Esophagus squamous epithelium (tissue), 5 donors: ENCODE data around the gene IWS1. TPM values are rescaled to one million over a fixed set of nuclear protein-coding genes. Genes with fewer than 3 reads are reported as not detected.
"Not testable (repeated sequence)": the region's sequence is repeated elsewhere in the genome, so short reads cannot be mapped to it uniquely, and the experiment has no call there.

Source experiments
- DNase-seq: peaks from one replicate; lab custom pipeline; 2025; lab: John Stamatoyannopoulos, UW
- H3K27ac ChIP-seq, 4 donors: fragments of 200-600 bp; sonication (generic); one replicate each; pipeline ENCODE4 v1.5.1; 2016 to 2019; ENCODE audit warnings: mild to moderate bottlenecking in 1 of 4
- H3K27me3 ChIP-seq, 4 donors: fragments of 200-600 bp; sonication (generic); 1 replicate in 3 of 4; 2 replicates in 1 of 4; pipeline versions ENCODE4 v1.5.1 to v1.6.0; 2017 to 2021; ENCODE audit warnings: antibody characterized with exemption in 1 of 4
- H3K36me3 ChIP-seq, 3 donors: fragments of 200-600 bp; sonication (generic); one replicate each; pipeline ENCODE4 v1.5.1; 2016 to 2019
- H3K4me1 ChIP-seq, 3 donors: fragments of 200-600 bp; sonication (generic); one replicate each; pipeline ENCODE4 v1.5.1; 2017 to 2019
- H3K4me3 ChIP-seq, 4 donors: fragments of 200-600 bp; sonication (generic); 1 replicate in 3 of 4; 2 replicates in 1 of 4; pipeline ENCODE4 v1.5.1; 2016 to 2019; ENCODE audit warnings: mild to moderate bottlenecking in 2 of 4, moderate library complexity in 1 of 4
- H3K9me3 ChIP-seq, 3 donors: fragments of 200-600 bp; sonication (generic); one replicate each; pipeline ENCODE4 v1.5.1; 2016 to 2019
- POLR2A ChIP-seq, 4 donors: fragments of 450-650 bp; IDR thresholded peaks; one replicate each; pipeline ENCODE4 v1.6.1; 2017; ENCODE audit warnings: antibody characterized with exemption in 4 of 4, mild to moderate bottlenecking in 4 of 4, moderate library complexity in 3 of 4
- WGBS, 2 donors: methylation state at CpG; one replicate each; pipeline ENCODE4 v1.1.5; 2018; 5-methylcytosine and 5-hydroxymethylcytosine counted together
- intact Hi-C: fragments of 100-400 bp; cut with DNase I; formaldehyde crosslinking; loops from one replicate; pipeline ENCODE4 v1.15.0; 2022
- total RNA-seq, 4 donors: library from RNA; depleted of rRNA; stranded (reverse); fragments of >200 nt; gene quantifications; one replicate each; pipeline ENCODE4 v1.1.0, GENCODE V29; 2016
- TF ChIP-seq, protein P1 (sequence below), 6 experiments: fragments of 450-650 bp in 4 of 6; fragments of 200-600 bp in 2 of 6; sonication (generic) in 2 of 6; IDR thresholded peaks; one replicate each; pipeline ENCODE4 v1.5.1; 2016 to 2019; ENCODE audit warnings: antibody characterized with exemption in 6 of 6, mild to moderate bottlenecking in 4 of 6, moderate library complexity in 4 of 6
- donor health status: DM: yes; HTN: yes; CAD: no.

The IWS1 gene
- total RNA-seq, 4 donors from 2014 or later: 22.0 to 34.1 (median 28.9) TPM

DNA sequence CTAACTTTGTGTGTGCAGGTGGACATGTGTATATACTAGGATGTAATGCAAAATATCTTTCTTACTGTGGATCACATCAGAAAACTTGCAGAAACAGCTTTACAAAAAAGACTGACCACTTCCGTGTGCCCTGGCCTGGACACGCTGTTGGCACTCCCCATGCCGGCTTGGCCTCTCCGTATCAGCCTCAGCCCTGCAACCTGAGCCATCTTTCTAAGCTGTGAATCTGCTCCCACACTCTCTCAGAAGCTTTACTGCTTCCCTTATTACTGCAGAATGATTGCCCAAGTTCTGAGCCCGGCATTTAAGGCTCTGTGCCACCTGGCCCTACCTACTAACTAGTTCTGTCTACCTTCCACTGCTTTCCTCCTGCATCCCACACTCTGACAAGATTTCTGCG lies 47.0 kb upstream of the IWS1 start:
- H3K27ac ChIP-seq: no peak overlapping the region
- H3K27me3 ChIP-seq: no peaks in the 10 kb centered on the region
- intact Hi-C loops: no loop called here
- no peak overlapping the region for H3K4me3 ChIP-seq
- H3K4me1 ChIP-seq: peaks cover 0 to 24% (median 17%) of the 10 kb centered on the region in 3 donors
- no peaks in the 10 kb centered on the region for H3K9me3 ChIP-seq
- no peaks in the 10 kb centered on the region for H3K36me3 ChIP-seq
- WGBS, 2 donors: 87 to 88% methylated on average over 6 of the region's 6 CpGs
- DNase-seq: no peak
- TF ChIP-seq POLR2A (IDR thresholded peaks at IDR 0.05): no peak
- TF ChIP-seq, protein P1, sequence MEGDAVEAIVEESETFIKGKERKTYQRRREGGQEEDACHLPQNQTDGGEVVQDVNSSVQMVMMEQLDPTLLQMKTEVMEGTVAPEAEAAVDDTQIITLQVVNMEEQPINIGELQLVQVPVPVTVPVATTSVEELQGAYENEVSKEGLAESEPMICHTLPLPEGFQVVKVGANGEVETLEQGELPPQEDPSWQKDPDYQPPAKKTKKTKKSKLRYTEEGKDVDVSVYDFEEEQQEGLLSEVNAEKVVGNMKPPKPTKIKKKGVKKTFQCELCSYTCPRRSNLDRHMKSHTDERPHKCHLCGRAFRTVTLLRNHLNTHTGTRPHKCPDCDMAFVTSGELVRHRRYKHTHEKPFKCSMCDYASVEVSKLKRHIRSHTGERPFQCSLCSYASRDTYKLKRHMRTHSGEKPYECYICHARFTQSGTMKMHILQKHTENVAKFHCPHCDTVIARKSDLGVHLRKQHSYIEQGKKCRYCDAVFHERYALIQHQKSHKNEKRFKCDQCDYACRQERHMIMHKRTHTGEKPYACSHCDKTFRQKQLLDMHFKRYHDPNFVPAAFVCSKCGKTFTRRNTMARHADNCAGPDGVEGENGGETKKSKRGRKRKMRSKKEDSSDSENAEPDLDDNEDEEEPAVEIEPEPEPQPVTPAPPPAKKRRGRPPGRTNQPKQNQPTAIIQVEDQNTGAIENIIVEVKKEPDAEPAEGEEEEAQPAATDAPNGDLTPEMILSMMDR (IDR thresholded peaks at IDR 0.05): no peak

DNA sequence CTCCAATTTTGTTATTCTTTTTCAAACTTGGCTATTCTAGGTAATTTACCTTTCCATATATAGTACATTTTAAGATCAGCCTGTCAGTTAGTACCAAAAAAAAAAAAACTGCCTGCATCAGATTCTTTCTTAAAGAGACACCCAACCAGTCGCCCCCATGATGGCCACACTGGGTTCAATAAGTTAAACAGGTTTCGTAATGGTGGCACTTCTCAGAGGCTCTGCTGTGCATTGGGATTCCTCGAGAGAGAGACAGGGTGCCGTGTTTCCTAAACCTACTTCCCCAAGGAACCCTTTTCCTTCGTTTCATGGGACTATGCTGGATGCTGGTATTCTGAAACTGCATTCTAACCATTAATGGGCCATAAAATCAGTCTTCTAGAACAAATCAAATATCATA lies 46.6 kb upstream of the IWS1 start:
- 69 to 77% methylated on average over 4 to 5 of the region's 5 CpGs for WGBS, 2 donors
- Histone ChIP-seq H3K36me3 (no peaks in the 10 kb centered on the region), H3K27me3 (no peaks in the 10 kb centered on the region), H3K4me1 (peaks cover 0 to 24% (median 17%) of the 10 kb centered on the region in 3 donors), H3K9me3 (no peaks in the 10 kb centered on the region), H3K27ac (no peak overlapping the region), H3K4me3 (no peak overlapping the region)
- intact Hi-C loops: no loop called here
- TF ChIP-seq, protein P1 (IDR thresholded peaks at IDR 0.05): no peak
- no peak for TF ChIP-seq POLR2A (IDR thresholded peaks at IDR 0.05)
- no peak for DNase-seq

DNA sequence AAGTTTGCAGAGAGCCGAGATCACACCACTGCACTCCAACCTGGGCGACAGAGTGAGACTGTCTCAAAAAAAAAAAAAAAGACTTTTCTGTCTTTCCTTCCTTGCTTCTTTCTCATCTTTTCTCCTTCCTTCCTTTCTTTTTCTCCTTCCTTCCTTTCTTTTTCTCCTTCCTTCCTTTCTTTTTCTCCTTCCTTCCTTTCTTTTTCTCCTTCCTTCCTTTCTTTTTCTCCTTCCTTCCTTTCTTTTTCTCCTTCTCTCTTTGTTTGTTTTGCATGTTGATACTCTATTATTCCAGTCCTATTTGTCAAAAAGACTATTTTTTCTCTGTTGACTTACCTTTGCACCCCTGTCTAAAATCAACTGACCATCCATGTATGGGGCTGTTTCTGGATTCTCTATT lies 46.1 kb upstream of the IWS1 start:
- 79 to 94% methylated on average over 2 of the region's 2 CpGs for WGBS, 2 donors

DNA sequence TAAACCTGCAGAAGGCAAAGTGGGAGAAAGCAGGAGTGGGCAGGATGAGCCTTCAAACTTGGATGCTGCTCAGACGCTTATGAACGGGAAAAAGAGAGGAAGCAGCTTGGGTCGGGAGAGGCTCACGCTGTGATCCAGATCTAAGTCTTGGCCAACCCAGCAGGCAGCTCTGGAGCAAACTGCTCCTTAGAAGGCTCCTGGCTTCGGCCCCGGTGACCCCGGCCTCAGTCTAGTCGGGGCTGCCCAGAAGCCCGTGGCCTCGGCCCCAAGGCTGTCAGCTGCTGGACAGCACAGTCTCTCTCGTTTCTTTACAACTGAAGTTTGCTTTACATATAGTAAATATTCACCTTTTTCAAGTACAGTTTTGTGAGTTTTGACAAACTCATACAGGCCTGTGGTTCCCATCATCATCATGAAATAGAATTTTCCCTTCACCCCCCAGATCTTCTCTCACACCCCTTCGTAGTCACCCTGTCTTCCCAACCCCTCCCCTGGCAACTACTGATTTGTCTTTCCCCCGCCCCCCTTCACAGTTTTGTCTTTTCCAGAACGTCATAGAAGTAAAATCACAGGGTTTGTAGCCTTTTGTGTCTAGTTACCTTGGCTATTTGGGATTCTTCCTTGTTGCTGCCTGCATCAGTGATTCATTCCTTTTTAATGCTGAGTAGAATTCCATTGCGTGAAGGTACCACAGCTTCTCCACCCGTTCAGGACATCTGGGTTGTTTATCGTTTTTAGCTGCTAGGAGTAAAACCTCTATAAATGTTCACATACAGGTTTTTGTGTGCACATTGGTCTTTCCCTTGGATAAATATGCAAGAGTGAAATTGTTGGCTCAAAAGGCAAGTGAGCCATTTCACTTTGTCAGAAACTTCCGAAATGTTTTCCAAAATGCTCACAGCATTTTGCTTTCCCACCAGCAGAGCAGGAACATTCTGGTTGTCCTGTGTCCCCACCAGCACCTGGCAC lies 44.3 kb upstream of the IWS1 start:
- H3K4me1 ChIP-seq: peaks cover 0 to 12% (median 11%) of the 10 kb centered on the region in 3 donors
- no peak for DNase-seq
- H3K27me3 ChIP-seq: no peaks in the 10 kb centered on the region
- H3K9me3 ChIP-seq: no peaks in the 10 kb centered on the region
- intact Hi-C loops: no loop called here
- no peak overlapping the region for H3K27ac ChIP-seq
- WGBS, 2 donors: 63 to 66% methylated on average over 18 of the region's 18 CpGs
- no peaks in the 10 kb centered on the region for H3K36me3 ChIP-seq
- no peak for TF ChIP-seq POLR2A (IDR thresholded peaks at IDR 0.05)
- TF ChIP-seq, protein P1 (IDR thresholded peaks at IDR 0.05): no peak
- no peak overlapping the region for H3K4me3 ChIP-seq

More for the DNA sequence above, 46.1 kb upstream of the IWS1 start:
- H3K4me3 ChIP-seq, H3K9me3 ChIP-seq, H3K27ac ChIP-seq, DNase-seq, H3K27me3 ChIP-seq, H3K36me3 ChIP-seq, intact Hi-C loops: not testable (repeated sequence)
- H3K4me1 ChIP-seq: peaks cover 0 to 24% (median 17%) of the 10 kb centered on the region in 3 donors

DNA sequence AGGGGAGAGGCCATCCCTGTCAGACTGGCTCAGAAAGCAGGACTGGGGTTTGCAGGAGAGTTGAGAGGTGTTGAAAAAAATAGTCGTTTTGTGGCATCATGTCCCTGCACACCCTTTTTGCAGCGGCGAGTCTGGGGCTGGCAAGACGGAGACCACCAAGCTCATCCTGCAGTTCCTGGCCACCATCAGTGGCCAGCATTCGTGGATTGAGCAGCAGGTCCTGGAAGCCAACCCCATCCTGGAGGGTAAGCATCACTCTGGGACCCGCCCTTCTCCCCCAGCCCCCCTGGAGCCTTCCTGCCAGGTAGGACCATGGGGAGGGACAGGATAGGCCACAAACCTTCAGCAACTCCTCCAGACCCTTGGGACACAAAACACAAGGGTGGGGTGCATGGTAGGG lies 43.4 kb upstream of the IWS1 start:
- H3K36me3 ChIP-seq: no peaks in the 10 kb centered on the region
- no peak overlapping the region for H3K27ac ChIP-seq
- peaks cover 0 to 12% (median 11%) of the 10 kb centered on the region in 3 donors for H3K4me1 ChIP-seq
- no peaks in the 10 kb centered on the region for H3K27me3 ChIP-seq
- H3K4me3 ChIP-seq: no peak overlapping the region
- DNase-seq: no peak
- no peaks in the 10 kb centered on the region for H3K9me3 ChIP-seq
- 57% methylated on average over 1 of the region's 6 CpGs; no CpG with 5 or more reads in 1 of the 2 donors for WGBS, 2 donors
- TF ChIP-seq, protein P1 (IDR thresholded peaks at IDR 0.05): no peak
- no peak for TF ChIP-seq POLR2A (IDR thresholded peaks at IDR 0.05)
- intact Hi-C loops: no loop called here
